H1 (cell line): ENCODE results near the gene IFT81. TPM values are rescaled to one million over a fixed set of nuclear protein-coding genes. Genes with fewer than 3 reads are reported as not detected.

Experiments used
- CTCF ChIA-PET: fragments of 300-600 bp; sonication (Branson Sonifier 250); formaldehyde crosslinking; loops from one replicate; lab custom pipeline; 2021; ENCODE audit not compliant: partially characterized antibody; lab: Charles Lee
- POLR2A ChIA-PET: fragments of 300-600 bp; sonication (Branson Sonifier 250); formaldehyde crosslinking; loops from one replicate; lab custom pipeline; 2021; ENCODE audit warnings: inconsistent platforms; ENCODE audit not compliant: partially characterized antibody; lab: Charles Lee
- DNase-seq, 2 experiments: peaks; one replicate each; pipeline versions ENCODE4 v3.0.0 to v3.0.0-alpha.2; 2010 to 2022; ENCODE audit warnings: low spot score in 2 of 2, low read depth in 1 of 2, mixed read lengths in 1 of 2
- FAIRE-seq: peaks from 2 replicates; lab custom pipeline; 2011; peaks lifted over from hg19 to GRCh38; lab: Jason Lieb, UNC
- H2AFZ ChIP-seq: 2 replicates; pipeline ENCODE4 v1.8.1; 2012; ENCODE audit warnings: low read length, inconsistent platforms
- H2AK5ac ChIP-seq: 2 replicates; pipeline ENCODE4 v1.6.1; 2013; ENCODE audit warnings: low read depth, low read length
- H2BK120ac ChIP-seq: replicated peaks from 2 replicates; pipeline ENCODE3; 2013; ENCODE audit warnings: low read depth, low read length, inconsistent platforms
- H2BK12ac ChIP-seq: 2 replicates; pipeline ENCODE4 v1.6.1; 2013; ENCODE audit warnings: low read depth, low read length
- H2BK15ac ChIP-seq: 2 replicates; pipeline ENCODE4 v1.6.1; 2013; ENCODE audit warnings: low read length
- H2BK20ac ChIP-seq: 2 replicates; pipeline ENCODE4 v1.6.1; 2013; ENCODE audit warnings: low read length
- H2BK5ac ChIP-seq: 2 replicates; pipeline ENCODE4 v1.6.1; 2013; ENCODE audit warnings: low read depth, low read length
- H3K14ac ChIP-seq: 2 replicates; pipeline ENCODE4 v1.6.1; 2013; ENCODE audit warnings: inconsistent platforms; ENCODE audit not compliant: insufficient read length
- H3K18ac ChIP-seq: 2 replicates; pipeline ENCODE4 v1.6.1; 2013; ENCODE audit warnings: low read length; ENCODE audit errors: extremely low read depth
- H3K23ac ChIP-seq: 2 replicates; pipeline ENCODE4 v1.6.1; 2013; ENCODE audit warnings: inconsistent platforms; ENCODE audit not compliant: insufficient read length
- H3K23me2 ChIP-seq: 2 replicates; pipeline ENCODE4 v1.6.1; 2013; ENCODE audit warnings: low read depth, low read length
- H3K27ac ChIP-seq: 2 replicates; pipeline ENCODE4 v1.6.1; 2011; ENCODE audit warnings: low read depth, low read length, inconsistent platforms
- H3K27me3 ChIP-seq, 4 experiments: replicated peaks in 1 of 4; 1 replicate in 1 of 4; 2 replicates in 3 of 4; pipeline versions ENCODE4 v1.6.1 to v1.8.1; 2011 to 2013; ENCODE audit warnings: low read length in 3 of 4, mild to moderate bottlenecking in 3 of 4, inconsistent platforms in 2 of 4, mixed read lengths in 2 of 4, moderate library complexity in 1 of 4; ENCODE audit not compliant: control insufficient read depth in 3 of 4, insufficient read depth in 3 of 4; ENCODE audit errors: extremely low read depth in 1 of 4
- H3K36me3 ChIP-seq, 4 experiments: 2 replicates each; pipeline versions ENCODE4 v1.6.1 to v1.8.1; 2011 to 2013; ENCODE audit warnings: mild to moderate bottlenecking in 4 of 4, low read length in 3 of 4, moderate library complexity in 2 of 4, control low read depth in 1 of 4, inconsistent platforms in 1 of 4; ENCODE audit not compliant: insufficient read depth in 4 of 4, control insufficient read depth in 2 of 4
- H3K4ac ChIP-seq: replicated peaks from 2 replicates; pipeline ENCODE3; 2013; ENCODE audit warnings: low read length, low read depth, mixed read lengths, inconsistent platforms; ENCODE audit not compliant: insufficient read length
- H3K4me1 ChIP-seq, 4 experiments: replicated peaks in 1 of 4; 1 replicate in 1 of 4; 2 replicates in 3 of 4; pipeline versions ENCODE4 v1.6.1 to v1.8.1; 2011 to 2013; ENCODE audit warnings: low read length in 3 of 4, inconsistent platforms in 2 of 4, mixed read lengths in 1 of 4; ENCODE audit not compliant: insufficient read depth in 4 of 4, control insufficient read depth in 3 of 4
- H3K4me2 ChIP-seq, 2 experiments: 2 replicates each; pipeline versions ENCODE4 v1.6.1 to v1.8.1; 2011 to 2013; ENCODE audit warnings: low read depth in 2 of 2, low read length in 2 of 2, control low read depth in 1 of 2, inconsistent platforms in 1 of 2, mild to moderate bottlenecking in 1 of 2; ENCODE audit not compliant: insufficient read depth in 1 of 2
- H3K4me3 ChIP-seq, 4 experiments: fragments of 200-600, 300-600 bp in 1 of 4; sonication (generic), shearing (Covaris generic), sonication (Bioruptor Twin) in 1 of 4; 2 replicates each; pipeline versions ENCODE4 v1.5.1 to v1.8.1; 2011 to 2016; ENCODE audit warnings: low read length in 4 of 4, low read depth in 3 of 4, control low read depth in 2 of 4, inconsistent platforms in 2 of 4, mild to moderate bottlenecking in 2 of 4, mixed read lengths in 1 of 4, moderate library complexity in 1 of 4; ENCODE audit not compliant: insufficient read depth in 2 of 4; ENCODE audit errors: extremely low read depth in 1 of 4
- H3K56ac ChIP-seq: replicated peaks from 2 replicates; pipeline ENCODE3; 2013; ENCODE audit warnings: low read depth, mild to moderate bottlenecking, mixed read lengths, low read length, inconsistent platforms; ENCODE audit not compliant: insufficient read length
- H3K79me1 ChIP-seq: 2 replicates; pipeline ENCODE4 v1.6.1; 2013; ENCODE audit warnings: low read depth, low read length, control low read depth
- H3K79me2 ChIP-seq, 2 experiments: 2 replicates each; pipeline versions ENCODE4 v1.6.1 to v1.8.1; 2012 to 2013; ENCODE audit warnings: low read length in 2 of 2, mild to moderate bottlenecking in 2 of 2, inconsistent platforms in 1 of 2; ENCODE audit not compliant: insufficient read depth in 2 of 2, control insufficient read depth in 1 of 2
- H3K9ac ChIP-seq, 4 experiments: replicated peaks in 1 of 4; 1 replicate in 1 of 4; 2 replicates in 3 of 4; pipeline versions ENCODE4 v1.6.1 to v1.8.1; 2011 to 2013; ENCODE audit warnings: low read depth in 3 of 4, low read length in 3 of 4, control low read depth in 2 of 4, mild to moderate bottlenecking in 2 of 4, moderate library complexity in 2 of 4, inconsistent platforms in 1 of 4; ENCODE audit errors: extremely low read depth in 1 of 4
- H3K9me3 ChIP-seq, 2 experiments: 2 replicates each; pipeline versions ENCODE4 v1.6.1 to v1.8.1; 2012 to 2013; ENCODE audit warnings: mild to moderate bottlenecking in 2 of 2, moderate library complexity in 2 of 2, control low read depth in 1 of 2, inconsistent platforms in 1 of 2, low read depth in 1 of 2, low read length in 1 of 2, mixed read lengths in 1 of 2; ENCODE audit not compliant: insufficient read depth in 2 of 2
- H4K20me1 ChIP-seq, 2 experiments: replicated peaks in 1 of 2; 2 replicates each; pipeline versions ENCODE3 to v1.8.1; 2011 to 2013; ENCODE audit warnings: inconsistent platforms in 2 of 2, low read length in 2 of 2, mild to moderate bottlenecking in 1 of 2; ENCODE audit not compliant: insufficient read depth in 2 of 2, control insufficient read depth in 1 of 2
- H4K5ac ChIP-seq: 2 replicates; pipeline ENCODE4 v1.6.1; 2013; ENCODE audit warnings: low read length, low read depth, mixed read lengths, inconsistent platforms; ENCODE audit not compliant: insufficient read length
- H4K8ac ChIP-seq: 2 replicates; pipeline ENCODE4 v1.8.0; 2013; ENCODE audit warnings: mild to moderate bottlenecking, moderate library complexity, low read length, inconsistent platforms; ENCODE audit not compliant: insufficient read depth; ENCODE audit errors: extremely low read depth
- H4K91ac ChIP-seq: replicated peaks from 2 replicates; pipeline ENCODE3; 2013; ENCODE audit warnings: low read length, mixed read lengths, inconsistent platforms; ENCODE audit not compliant: insufficient read length
- ASH2L ChIP-seq: fragments of 200-600, 300-600 bp; sonication (generic); IDR thresholded peaks from one replicate; pipeline ENCODE4 v1.7.1; 2017; ENCODE audit warnings: low read length
- BRCA1 ChIP-seq: IDR thresholded peaks from 2 replicates; pipeline ENCODE4 v1.6.1; 2012; ENCODE audit warnings: low read depth, low read length, improper control_type of control experiment
- EZH2 ChIP-seq: fragments of 200-600 bp; sonication (generic); IDR thresholded peaks from 2 replicates; pipeline ENCODE4 v1.7.1; 2012; ENCODE audit warnings: low read depth, mild to moderate bottlenecking, moderate library complexity, low read length, inconsistent platforms; ENCODE audit not compliant: severe bottlenecking
- FOSL1 ChIP-seq: IDR thresholded peaks from 2 replicates; pipeline ENCODE4 v1.6.1; 2011; ENCODE audit warnings: mild to moderate bottlenecking, low read depth, low read length, moderate library complexity; ENCODE audit not compliant: insufficient read depth
- KDM4A ChIP-seq: IDR thresholded peaks from one replicate; pipeline ENCODE4 v1.7.1; 2012; ENCODE audit warnings: low read depth, mild to moderate bottlenecking, moderate library complexity, low read length, inconsistent platforms; ENCODE audit not compliant: severe bottlenecking
- RBBP5 ChIP-seq: IDR thresholded peaks from 2 replicates; pipeline ENCODE4 v1.7.1; 2012; ENCODE audit warnings: low read depth, mild to moderate bottlenecking, inconsistent platforms, low read length, moderate library complexity, borderline replicate concordance
- RNF2 ChIP-seq: fragments of 200-900, 300-1000 bp; sonication (generic); IDR thresholded peaks from 2 replicates; pipeline ENCODE4 v1.7.1; 2016; ENCODE audit warnings: borderline replicate concordance, low read depth, mild to moderate bottlenecking, antibody characterized with exemption, low read length; ENCODE audit not compliant: poor library complexity, severe bottlenecking; ENCODE audit errors: missing control alignments
- SIX5 ChIP-seq: IDR thresholded peaks from 2 replicates; pipeline ENCODE4 v1.6.1; 2011; ENCODE audit warnings: mild to moderate bottlenecking, low read depth, low read length
- SP4 ChIP-seq: IDR thresholded peaks from 2 replicates; pipeline ENCODE4 v1.6.1; 2012; ENCODE audit warnings: low read length, inconsistent platforms
- WGBS, 2 experiments: shearing (Covaris generic) in 1 of 2; methylation state at CpG; one replicate each; pipeline versions ENCODE4 v1.1.6 to v1.1.7; 2013 to 2015; ENCODE audit warnings: low lambda C conversion rate in 2 of 2, mixed read lengths in 2 of 2, inconsistent platforms in 1 of 2, low coverage in 1 of 2, missing lambda C conversion rate in 1 of 2; ENCODE audit not compliant: insufficient replicate concordance in 2 of 2, insufficient coverage in 1 of 2, insufficient read length in 1 of 2; ENCODE audit errors: extremely low coverage in 1 of 2, missing lambda C conversion rate in 1 of 2; 5-methylcytosine and 5-hydroxymethylcytosine counted together
- polyA plus RNA-seq, 7 experiments: library from polyadenylated mRNA; depleted of rRNA in 3 of 7; stranded (reverse) in 5 of 7; unstranded in 2 of 7; fragments of >200 nt in 5 of 7; fragments of 200-250 nt in 2 of 7; gene quantifications; 1 replicate in 5 of 7; 2 replicates in 1 of 7; 4 replicates in 1 of 7; pipeline versions ENCODE4 v1.2.1 to v1.2.3, GENCODE V29; 2011 to 2013; ENCODE audit warnings: missing spikeins in 2 of 7, mixed read lengths in 2 of 7
- total RNA-seq: library from RNA; stranded (reverse); fragmentation: NEBNext Ultra II Directional; extraction: Animal tissue kit (Norgen Biotek cat#: 25700); gene quantifications from 2 replicates; pipeline ENCODE4 v1.2.1, GENCODE V29; 2021
- TF ChIP-seq, protein P1 (sequence below): IDR thresholded peaks from 2 replicates; pipeline ENCODE4 v1.6.1; 2012; ENCODE audit warnings: inconsistent platforms

Gene IFT81
- total and polyA plus RNA-seq, 2 of the 8 experiments (the other 6 are each of a cell fraction or from before 2014, with no cell fraction given): 4.1 to 14.5 TPM

DNA sequence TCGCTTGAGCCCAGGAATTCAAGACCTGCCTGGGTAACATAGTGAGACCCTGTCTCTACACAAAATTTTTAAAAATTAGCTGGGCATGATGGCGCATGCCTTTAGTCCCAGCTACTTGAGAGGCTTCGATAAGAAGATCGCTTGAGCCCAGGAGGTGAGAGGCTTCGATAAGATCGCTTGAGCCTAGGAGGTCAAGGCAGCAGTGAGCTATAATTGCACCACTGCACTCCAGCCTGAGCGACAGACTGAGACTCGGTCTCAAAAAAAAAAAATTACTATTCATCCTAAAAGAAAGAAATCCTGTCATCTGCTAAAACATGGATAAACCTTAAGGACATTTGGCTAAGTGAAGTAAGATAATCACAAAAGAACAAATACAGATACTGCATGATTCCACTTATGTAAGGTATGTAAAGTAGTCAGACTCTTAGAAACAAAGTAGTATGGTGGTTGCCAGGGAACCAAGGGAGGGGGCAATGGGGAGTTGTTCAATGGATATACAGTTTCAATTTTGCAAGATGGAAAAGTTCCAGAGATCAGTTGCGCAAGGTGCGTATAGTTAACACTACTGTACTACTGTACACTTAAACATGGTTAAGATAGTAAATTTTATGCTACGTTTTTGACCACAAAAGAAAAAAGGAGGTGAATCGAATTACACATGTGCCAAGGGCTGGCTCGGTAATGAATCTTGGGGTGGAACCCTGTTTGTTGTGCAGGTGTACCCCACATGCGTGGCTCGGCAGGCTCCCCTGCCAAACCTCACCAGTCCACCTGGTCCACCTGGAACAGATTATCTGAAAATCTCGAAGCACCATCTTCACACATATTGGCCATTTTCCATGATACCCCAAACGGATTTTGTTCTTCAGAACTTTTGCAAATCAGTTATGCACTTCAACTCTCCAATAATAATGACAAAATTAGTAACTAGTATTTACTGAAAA lies 138.6 kb downstream of the IFT81 start:
- Histone ChIP-seq H3K79me2 (no peaks in the 10 kb centered on the region), H3K9ac (no peak overlapping the region), H2BK5ac (no peak overlapping the region), H2AFZ (no peak overlapping the region), H3K18ac (no peak overlapping the region), H3K27me3 (no peaks in the 10 kb centered on the region), H3K23me2 (no peaks in the 10 kb centered on the region), H3K23ac (no peak overlapping the region), H2BK15ac (no peak overlapping the region), H3K14ac (no peak overlapping the region), H3K79me1 (no peaks in the 10 kb centered on the region), H3K36me3 (no peaks in the 10 kb centered on the region), H3K4ac (no peak overlapping the region), H2BK12ac (no peak overlapping the region), H3K9me3 (no peaks in the 10 kb centered on the region), H3K4me1 (peaks cover 0 to 7% (median 3%) of the 10 kb centered on the region in 4 experiments; a peak in 4 of 7 replicates), H3K27ac (no peak overlapping the region), H2AK5ac (no peak overlapping the region), H2BK20ac (no peak overlapping the region), H2BK120ac (no peak overlapping the region), H4K91ac (no peak overlapping the region), H3K4me2 (no peak overlapping the region), H4K8ac (no peak overlapping the region), H4K5ac (no peak overlapping the region), H4K20me1 (no peaks in the 10 kb centered on the region), H3K4me3 (no peak overlapping the region), H3K56ac (no peak overlapping the region)
- 89% methylated on average over 17 of the region's 17 CpGs; no CpG with 5 or more reads in 1 of the 2 experiments for WGBS, 2 experiments
- CTCF ChIA-PET: interaction anchor here (1.3 kb wide), 1 partner anchor 13 kb away, joined by 3 read pairs; no protein-coding TSS in a partner anchor
- DNase-seq (no peak), FAIRE-seq (no peak)
- POLR2A ChIA-PET: interaction anchor here (1.0 to 1.5 kb wide), 2 partner anchors 18 kb away, joined by 3 to 9 read pairs; partner anchors contain the start of gene ATP2A2
- TF ChIP-seq KDM4A (no peak), SIX5 (no peak), BRCA1 (no peak), EZH2 (no peak), ASH2L (no peak), SP4 (no peak), RBBP5 (no peak), FOSL1 (no peak), RNF2 (no peak)
- TF ChIP-seq, protein P1, sequence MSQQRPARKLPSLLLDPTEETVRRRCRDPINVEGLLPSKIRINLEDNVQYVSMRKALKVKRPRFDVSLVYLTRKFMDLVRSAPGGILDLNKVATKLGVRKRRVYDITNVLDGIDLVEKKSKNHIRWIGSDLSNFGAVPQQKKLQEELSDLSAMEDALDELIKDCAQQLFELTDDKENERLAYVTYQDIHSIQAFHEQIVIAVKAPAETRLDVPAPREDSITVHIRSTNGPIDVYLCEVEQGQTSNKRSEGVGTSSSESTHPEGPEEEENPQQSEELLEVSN: no peak
